IPS-15b (cell line): ENCODE data around the gene GLP1R.

Source experiments
- H3K27me3 ChIP-seq: one replicate; pipeline ENCODE4 v1.6.1; 2013; ENCODE audit warnings: low read length; ENCODE audit not compliant: control insufficient read depth, insufficient read depth
- H3K36me3 ChIP-seq: one replicate; pipeline ENCODE4 v1.6.1; 2013; ENCODE audit warnings: low read length; ENCODE audit not compliant: control insufficient read depth, insufficient read depth
- H3K4me1 ChIP-seq: one replicate; pipeline ENCODE4 v1.6.1; 2013; ENCODE audit warnings: mild to moderate bottlenecking, low read length; ENCODE audit not compliant: control insufficient read depth, insufficient read depth
- H3K4me3 ChIP-seq: one replicate; pipeline ENCODE4 v1.5.1; 2013; ENCODE audit warnings: low read depth, low read length
- H3K9ac ChIP-seq: one replicate; pipeline ENCODE4 v1.6.1; 2013; ENCODE audit warnings: low read depth, mild to moderate bottlenecking, low read length
- H3K9me3 ChIP-seq: one replicate; pipeline ENCODE4 v1.6.1; 2013; ENCODE audit warnings: mild to moderate bottlenecking, low read length; ENCODE audit not compliant: control insufficient read depth, insufficient read depth

GLP1R gene

DNA sequence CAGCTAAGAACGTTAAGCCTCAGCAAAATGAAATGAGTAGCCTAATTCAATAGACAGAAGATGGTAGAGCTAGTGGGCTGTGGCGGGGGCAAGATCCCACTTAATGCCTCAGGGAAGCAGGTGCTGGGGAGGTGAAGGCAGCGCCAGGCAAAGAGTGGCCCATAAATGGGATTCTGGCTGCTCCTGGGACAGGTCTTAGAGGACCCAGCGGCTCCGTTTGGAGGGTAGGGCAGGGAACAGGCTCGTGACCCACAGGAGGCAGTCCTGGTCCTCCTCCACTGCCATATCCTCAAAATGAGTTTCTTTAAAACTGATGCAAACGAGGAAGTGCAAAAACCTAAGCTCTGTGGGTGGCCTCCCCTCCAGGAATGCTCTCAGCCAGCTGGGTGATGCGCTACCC, 33.7 kb downstream of the GLP1R start:
- Histone ChIP-seq H3K36me3 (peaks cover 3% of the 10 kb centered on the region), H3K27me3 (no peaks in the 10 kb centered on the region), H3K9ac (no peak overlapping the region), H3K4me1 (no peaks in the 10 kb centered on the region), H3K4me3 (no peak overlapping the region), H3K9me3 (no peaks in the 10 kb centered on the region)

GRCh38 chr6:39083231-39083634, 34.7 kb downstream of the GLP1R start:
- peaks cover 2% of the 10 kb centered on the region for H3K4me1 ChIP-seq
- H3K4me3 ChIP-seq, result no peak overlapping the region
- H3K9me3 ChIP-seq, result no peaks in the 10 kb centered on the region
- H3K36me3 ChIP-seq, result peaks cover 3% of the 10 kb centered on the region
- no peaks in the 10 kb centered on the region for H3K27me3 ChIP-seq
- no peak overlapping the region for H3K9ac ChIP-seq

DNA sequence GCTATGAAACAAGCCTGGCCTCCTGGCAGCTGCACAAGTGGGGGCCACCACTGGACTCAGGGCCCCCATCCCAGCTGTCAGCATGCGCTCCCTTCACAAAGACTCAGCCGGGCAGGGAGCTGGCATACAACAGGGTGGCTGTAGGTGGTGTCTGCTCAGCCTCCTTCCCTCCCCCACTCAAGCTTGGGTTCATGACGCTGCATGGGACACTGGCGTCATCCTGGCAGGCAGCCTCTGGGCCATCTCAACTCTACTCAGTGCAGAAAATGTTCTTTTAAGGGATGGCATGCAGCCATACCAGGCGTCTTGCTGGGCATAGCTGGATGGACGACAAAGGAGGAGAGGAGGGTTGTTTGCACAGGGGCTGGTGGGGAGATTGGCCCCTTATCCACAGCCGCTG, 35.9 kb downstream of the GLP1R start:
- Histone ChIP-seq H3K27me3 (no peaks in the 10 kb centered on the region), H3K4me1 (peaks cover 8% of the 10 kb centered on the region), H3K9ac (no peak overlapping the region), H3K36me3 (peaks cover 2% of the 10 kb centered on the region), H3K9me3 (no peaks in the 10 kb centered on the region), H3K4me3 (no peak overlapping the region)

GRCh38 chr6:39085129-39085797, 36.7 kb downstream of the GLP1R start:
- peaks cover 8% of the 10 kb centered on the region for H3K4me1 ChIP-seq
- no peak overlapping the region for H3K4me3 ChIP-seq
- no peaks in the 10 kb centered on the region for H3K36me3 ChIP-seq
- no peak overlapping the region for H3K9ac ChIP-seq
- no peaks in the 10 kb centered on the region for H3K27me3 ChIP-seq
- H3K9me3 ChIP-seq, result no peaks in the 10 kb centered on the region

GRCh38 chr6:39086294-39086693, 37.7 kb downstream of the GLP1R start:
- Histone ChIP-seq H3K27me3 (no peaks in the 10 kb centered on the region), H3K9me3 (no peaks in the 10 kb centered on the region), H3K4me1 (peaks cover 8% of the 10 kb centered on the region), H3K36me3 (no peaks in the 10 kb centered on the region), H3K9ac (no peak overlapping the region), H3K4me3 (no peak overlapping the region)

GRCh38 chr6:39086711-39087110, 38.1 kb downstream of the GLP1R start:
- H3K36me3 ChIP-seq, result no peaks in the 10 kb centered on the region
- H3K4me1 ChIP-seq, result peaks cover 8% of the 10 kb centered on the region
- H3K4me3 ChIP-seq, result no peak overlapping the region
- H3K9me3 ChIP-seq, result no peaks in the 10 kb centered on the region
- no peak overlapping the region for H3K9ac ChIP-seq
- no peaks in the 10 kb centered on the region for H3K27me3 ChIP-seq

DNA sequence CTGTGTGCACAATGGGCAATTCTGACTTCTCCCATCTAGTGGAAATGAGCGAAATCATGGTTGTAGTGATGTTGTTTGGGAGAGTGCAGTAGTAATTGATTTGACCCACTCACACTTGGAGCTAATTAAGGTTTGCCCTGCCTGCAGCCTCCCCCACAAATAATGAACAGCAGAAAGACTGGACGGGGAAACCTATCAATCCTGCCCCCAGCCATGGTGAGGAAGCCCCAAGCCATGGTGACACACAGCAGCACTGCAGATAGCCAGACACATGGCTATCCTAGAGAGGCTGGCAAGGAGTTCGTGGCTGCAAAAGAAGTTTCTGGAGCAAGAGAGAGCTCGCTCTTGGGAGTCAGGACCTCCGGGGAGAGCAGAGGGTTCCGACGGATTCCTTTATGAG, 38.6 kb downstream of the GLP1R start:
- no peaks in the 10 kb centered on the region for H3K27me3 ChIP-seq
- H3K4me3 ChIP-seq, result no peak overlapping the region
- H3K9me3 ChIP-seq, result no peaks in the 10 kb centered on the region
- H3K36me3 ChIP-seq, result no peaks in the 10 kb centered on the region
- H3K4me1 ChIP-seq, result peaks cover 9% of the 10 kb centered on the region
- no peak overlapping the region for H3K9ac ChIP-seq

DNA sequence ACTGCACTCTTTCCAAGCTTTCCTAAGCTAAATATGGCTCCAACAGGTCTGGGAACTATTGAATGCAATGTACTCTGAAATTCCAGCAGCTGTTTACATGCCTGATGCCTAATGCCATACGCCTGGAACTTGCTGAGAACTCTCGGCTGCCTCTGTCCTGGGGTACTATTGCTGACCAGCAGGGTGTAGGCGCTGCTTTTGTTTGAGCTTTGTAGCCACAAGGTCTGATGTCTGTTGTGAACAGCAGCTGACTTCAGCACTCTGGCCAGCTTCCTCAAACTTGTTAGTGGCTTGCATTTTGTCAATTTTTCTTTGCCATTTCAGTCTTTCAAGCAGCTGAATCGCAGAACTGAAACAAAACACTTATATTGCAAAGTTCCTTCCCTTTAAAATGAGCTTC, 39.8 kb downstream of the GLP1R start:
- no peak overlapping the region for H3K9ac ChIP-seq
- peaks cover 13% of the 10 kb centered on the region for H3K4me1 ChIP-seq
- H3K36me3 ChIP-seq, result no peaks in the 10 kb centered on the region
- H3K4me3 ChIP-seq, result no peak overlapping the region
- H3K27me3 ChIP-seq, result no peaks in the 10 kb centered on the region
- H3K9me3 ChIP-seq, result no peaks in the 10 kb centered on the region

GRCh38 chr6:39090036-39090435, 41.5 kb downstream of the GLP1R start:
- no peaks in the 10 kb centered on the region for H3K27me3 ChIP-seq
- no peaks in the 10 kb centered on the region for H3K9me3 ChIP-seq
- H3K36me3 ChIP-seq, result no peaks in the 10 kb centered on the region
- no peak overlapping the region for H3K4me3 ChIP-seq
- H3K4me1 ChIP-seq, result peaks cover 13% of the 10 kb centered on the region
- no peak overlapping the region for H3K9ac ChIP-seq

DNA sequence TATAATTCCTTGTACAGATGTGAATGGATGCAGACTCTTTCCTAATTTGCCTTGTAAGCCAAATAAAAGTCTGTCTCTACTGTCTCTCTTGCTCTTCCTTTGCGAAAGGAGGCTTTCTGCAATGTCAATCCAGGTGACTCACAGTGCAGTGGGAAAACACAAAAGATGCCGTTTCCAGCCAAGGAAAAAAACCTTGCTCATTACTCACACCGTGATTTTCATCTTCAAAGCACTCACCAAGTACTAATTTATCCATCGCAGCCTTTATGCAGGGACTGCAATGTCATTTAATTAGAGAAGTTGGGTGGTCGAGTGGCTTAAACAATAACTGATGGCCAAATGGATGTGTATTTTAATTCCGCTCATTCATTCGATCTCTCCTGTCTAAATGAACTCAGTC, 42.6 kb downstream of the GLP1R start:
- no peaks in the 10 kb centered on the region for H3K9me3 ChIP-seq
- H3K9ac ChIP-seq, result no peak overlapping the region
- no peaks in the 10 kb centered on the region for H3K36me3 ChIP-seq
- no peak overlapping the region for H3K4me3 ChIP-seq
- peaks cover 13% of the 10 kb centered on the region for H3K4me1 ChIP-seq
- no peaks in the 10 kb centered on the region for H3K27me3 ChIP-seq

DNA sequence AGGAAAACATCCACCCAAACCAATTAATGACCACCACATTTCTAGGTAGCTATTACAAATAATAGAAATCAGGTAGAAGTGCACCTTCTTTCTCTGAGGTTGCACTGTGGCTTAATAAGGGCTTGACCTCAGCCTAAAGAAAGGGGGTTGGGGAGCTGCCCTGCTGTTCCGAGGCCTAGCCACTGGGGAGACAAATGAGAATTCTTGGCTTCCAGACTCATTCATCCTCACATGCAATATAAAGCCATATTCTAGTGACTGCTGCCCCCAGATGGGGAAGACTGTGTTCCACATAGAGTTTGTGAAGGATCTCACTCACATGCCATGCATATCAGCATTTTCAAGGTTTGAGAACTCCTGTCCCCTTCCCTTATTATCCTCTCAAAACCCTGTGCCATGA, 43.5 kb downstream of the GLP1R start:
- H3K9ac ChIP-seq, result no peak overlapping the region
- H3K27me3 ChIP-seq, result no peaks in the 10 kb centered on the region
- no peaks in the 10 kb centered on the region for H3K36me3 ChIP-seq
- H3K4me3 ChIP-seq, result no peak overlapping the region
- no peaks in the 10 kb centered on the region for H3K9me3 ChIP-seq
- peaks cover 13% of the 10 kb centered on the region for H3K4me1 ChIP-seq

- peaks cover 11% of the 10 kb centered on the region for H3K4me1 ChIP-seq
- no peak overlapping the region for H3K9ac ChIP-seq
- H3K36me3 ChIP-seq, result no peaks in the 10 kb centered on the region
- no peak overlapping the region for H3K4me3 ChIP-seq
- no peaks in the 10 kb centered on the region for H3K9me3 ChIP-seq
- H3K27me3 ChIP-seq, result no peaks in the 10 kb centered on the region
Observed at GRCh38 chr6:39093149-39093708, 44.6 kb downstream of the GLP1R start.
